Measurements from ENCODE around the gene DHRS1. TPM values are rescaled to one million over a fixed set of nuclear protein-coding genes. Genes with fewer than 3 reads are reported as not detected.

The DHRS1 gene
- polyA plus RNA-seq, 1 donor (not counting 4 experiments of a cell fraction or from before 2014, with no cell fraction given): 65.1 TPM

GRCh38 chr14:24271134-24271833 is 28.3 kb downstream of the DHRS1 start, which contains the start of gene RABGGTA:
Gene RABGGTA, minus strand, starts transcription at chr14:24271597. Its CDS starts 482 bp downstream, at chr14:24271115.
- H3K36me3 ChIP-seq (ENCODE audit: control insufficient read depth in 2 of 2, extremely low read depth in 1 of 2, insufficient read depth in 2 of 2, low read length in 2 of 2): peaks cover 9 to 24% of the 10 kb centered on the region in 2 experiments
- dilution Hi-C loops (cut with MboI; ENCODE audit: extremely low pct_ligation_motif_present, low sequenced_read_pairs): no loop called here
- H3K9me3 ChIP-seq (ENCODE audit: control insufficient read depth, low read depth, low read length): no peaks in the 10 kb centered on the region
- no peak for FAIRE-seq
- no peaks in the 10 kb centered on the region for H3K9me1 ChIP-seq (ENCODE audit: control insufficient read depth, extremely low read depth, insufficient read depth, low read length)
- H2AFZ ChIP-seq (ENCODE audit: control insufficient read depth, low read length): peak within 1 kb of the TSS; percentile 80
- TF ChIP-seq CTCF (optimal IDR thresholded peaks at IDR 0.05 in 1 of 3, IDR thresholded peaks at IDR 0.05 in 1 of 3, conservative IDR thresholded peaks at IDR 0.05 in 1 of 3; ENCODE audit: extremely low read depth in 1 of 3, insufficient read depth in 2 of 3, low read length in 3 of 3) (peak in 2 of 3 experiments; percentile 64 to 84), EZH2 (IDR thresholded peaks at IDR 0.05; ENCODE audit: low read length) (no peak)
- peak within 1 kb of the TSS; percentile 98 for H3K9ac ChIP-seq (ENCODE audit: control insufficient read depth, extremely low read depth, insufficient read depth, low read length)
- H3K4me1 ChIP-seq (ENCODE audit: control insufficient read depth, extremely low read depth, insufficient read depth, low read length): peaks cover 41% of the 10 kb centered on the region
- peak within 1 kb of the TSS; percentile 86 for H3K4me2 ChIP-seq (ENCODE audit: control insufficient read depth, extremely low read depth, insufficient read depth, low read depth, low read length)
- H3K27ac ChIP-seq (ENCODE audit: control insufficient read depth, insufficient read depth, low read length): peak within 1 kb of the TSS; percentile 96
- peak; percentile 72 for DNase-seq (ENCODE audit: low read depth, low spot score)
- H3K27me3 ChIP-seq (ENCODE audit: control insufficient read depth, extremely low read depth, insufficient read depth, low read length): no peaks in the 10 kb centered on the region
- peak within 1 kb of the TSS; percentile 65 to 90 (median 84) for H3K4me3 ChIP-seq (ENCODE audit: control insufficient read depth in 2 of 3, extremely low read depth in 1 of 3, insufficient read depth in 2 of 3, low read depth in 1 of 3, low read length in 3 of 3)
- peaks cover 3% of the 10 kb centered on the region for H3K79me2 ChIP-seq (ENCODE audit: control insufficient read depth, insufficient read depth, low read length)
- no peaks in the 10 kb centered on the region for H4K20me1 ChIP-seq (ENCODE audit: control insufficient read depth, extremely low read depth, insufficient read depth, low read length)

- FAIRE-seq: no peak
- H3K4me2 ChIP-seq (ENCODE audit: control insufficient read depth, extremely low read depth, insufficient read depth, low read depth, low read length): peak overlapping the region; percentile 86
- peak overlapping the region; percentile 96 for H3K27ac ChIP-seq (ENCODE audit: control insufficient read depth, insufficient read depth, low read length)
- peak overlapping the region; percentile 65 to 90 (median 84) for H3K4me3 ChIP-seq (ENCODE audit: control insufficient read depth in 2 of 3, extremely low read depth in 1 of 3, insufficient read depth in 2 of 3, low read depth in 1 of 3, low read length in 3 of 3)
- no peak for DNase-seq (ENCODE audit: low read depth, low spot score)
- H3K27me3 ChIP-seq (ENCODE audit: control insufficient read depth, extremely low read depth, insufficient read depth, low read length): no peaks in the 10 kb centered on the region
- peak overlapping the region; percentile 80 for H2AFZ ChIP-seq (ENCODE audit: control insufficient read depth, low read length)
- H3K9ac ChIP-seq (ENCODE audit: control insufficient read depth, extremely low read depth, insufficient read depth, low read length): peak overlapping the region; percentile 98
- no peaks in the 10 kb centered on the region for H4K20me1 ChIP-seq (ENCODE audit: control insufficient read depth, extremely low read depth, insufficient read depth, low read length)
- no peaks in the 10 kb centered on the region for H3K9me3 ChIP-seq (ENCODE audit: control insufficient read depth, low read depth, low read length)
- no peak for TF ChIP-seq EZH2 (IDR thresholded peaks at IDR 0.05; ENCODE audit: low read length)
- no peak for TF ChIP-seq CTCF (optimal IDR thresholded peaks at IDR 0.05 in 1 of 3, IDR thresholded peaks at IDR 0.05 in 1 of 3, conservative IDR thresholded peaks at IDR 0.05 in 1 of 3; ENCODE audit: extremely low read depth in 1 of 3, insufficient read depth in 2 of 3, low read length in 3 of 3)
- dilution Hi-C loops (cut with MboI; ENCODE audit: extremely low pct_ligation_motif_present, low sequenced_read_pairs): no loop called here
- H3K4me1 ChIP-seq (ENCODE audit: control insufficient read depth, extremely low read depth, insufficient read depth, low read length): peaks cover 41% of the 10 kb centered on the region
- H3K36me3 ChIP-seq (ENCODE audit: control insufficient read depth in 2 of 2, extremely low read depth in 1 of 2, insufficient read depth in 2 of 2, low read length in 2 of 2): peaks cover 12 to 24% of the 10 kb centered on the region in 2 experiments
- H3K79me2 ChIP-seq (ENCODE audit: control insufficient read depth, insufficient read depth, low read length): peaks cover 3% of the 10 kb centered on the region
- no peaks in the 10 kb centered on the region for H3K9me1 ChIP-seq (ENCODE audit: control insufficient read depth, extremely low read depth, insufficient read depth, low read length)
These were observed 28.9 kb downstream of the DHRS1 start for GRCh38 chr14:24270537-24271133.

All from keratinocyte (primary cell).